GM12892 (cell line): ENCODE measurements around the gene EML1.

Source experiments
- POLR2A ChIP-seq: IDR thresholded peaks from 2 replicates; pipeline ENCODE4 v1.6.1; 2011; ENCODE audit warnings: low read depth, low read length, control low read depth
- POLR2AphosphoS5 ChIP-seq: IDR thresholded peaks from 2 replicates; pipeline ENCODE4 v1.6.1; 2011; ENCODE audit warnings: low read depth, low read length, control low read depth
- TAF1 ChIP-seq: IDR thresholded peaks from 2 replicates; pipeline ENCODE4 v1.6.1; 2011; ENCODE audit warnings: low read depth, mild to moderate bottlenecking, control low read depth, low read length, borderline replicate concordance

DNA sequence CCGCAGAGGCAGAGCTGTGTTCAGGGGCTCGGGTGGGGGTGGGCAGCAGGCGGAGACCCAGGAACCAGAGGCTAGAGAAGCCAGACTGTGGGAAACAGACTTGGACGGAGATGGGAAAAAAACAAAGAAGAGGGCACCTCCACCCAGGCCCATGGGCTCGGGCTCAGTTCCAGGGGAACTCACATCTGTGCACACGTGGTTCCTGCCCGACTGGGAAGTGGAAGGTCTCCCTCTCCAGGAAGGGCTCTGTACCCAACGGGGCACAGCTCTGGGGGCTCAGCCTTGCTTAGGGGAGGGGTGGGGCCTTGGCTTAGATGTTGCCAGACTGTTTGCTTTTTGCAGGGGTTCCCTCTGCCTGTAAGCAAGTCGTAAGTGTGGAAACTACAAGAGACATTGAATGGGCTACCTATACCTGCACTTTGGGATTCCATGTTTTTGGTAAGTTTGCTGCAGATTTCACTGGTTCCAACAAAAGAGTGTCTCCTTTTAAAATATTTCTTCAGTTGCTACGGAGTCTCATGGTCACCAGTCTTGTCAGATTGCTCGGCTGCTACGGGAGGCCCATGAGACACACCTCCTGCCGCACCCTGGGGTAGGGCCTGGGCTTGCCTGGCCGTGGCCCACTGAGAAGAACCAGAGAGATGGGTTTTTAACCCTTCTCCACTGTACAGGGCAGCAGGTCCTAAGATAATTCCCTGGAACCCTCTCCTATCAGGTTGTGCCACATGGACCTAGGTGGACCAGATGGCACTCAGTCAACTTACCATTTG is 144.4 kb downstream of the EML1 start:
- TF ChIP-seq TAF1 (no peak), POLR2A (no peak), POLR2AphosphoS5 (no peak)
